Body of pancreas (tissue), 4 donors: ENCODE data around the gene RNF41. TPM values are rescaled to one million over a fixed set of nuclear protein-coding genes. Genes with fewer than 3 reads are reported as not detected.

Experiments used
- ATAC-seq: fragments of 150-250 bp; one replicate; pipeline ENCODE4 v1.9.1; 2016
- DNase-seq, 4 donors: peaks; one replicate each; pipeline ENCODE4 v3.0.0-alpha.2; 2019
- H3K27ac ChIP-seq, 4 donors: fragments of 200-600 bp; sonication (generic); 1 replicate in 3 of 4; 2 replicates in 1 of 4; pipeline versions ENCODE4 v1.5.1 to v1.6.1; 2016 to 2019; ENCODE audit warnings: mild to moderate bottlenecking in 1 of 4, mixed read lengths in 1 of 4, moderate library complexity in 1 of 4
- H3K27me3 ChIP-seq, 2 donors: fragments of 200-600 bp; sonication (generic); one replicate each; pipeline ENCODE4 v1.6.0; 2016; ENCODE audit warnings: mild to moderate bottlenecking in 1 of 2
- H3K36me3 ChIP-seq, 2 donors: fragments of 200-600 bp; sonication (generic); replicated peaks in 1 of 2; 2 replicates each; pipeline ENCODE4 v1.5.1; 2016; ENCODE audit warnings: low read depth in 2 of 2; ENCODE audit not compliant: insufficient read depth in 1 of 2
- H3K4me1 ChIP-seq: fragments of 200-600 bp; sonication (generic); one replicate; pipeline ENCODE4 v1.6.0; 2016
- H3K4me3 ChIP-seq, 2 donors: fragments of 200-600 bp; sonication (generic); 1 replicate in 1 of 2; 2 replicates in 1 of 2; pipeline ENCODE4 v1.5.1; 2016 to 2019
- H3K9me3 ChIP-seq, 3 donors: fragments of 200-600 bp; sonication (generic); 1 replicate in 2 of 3; 2 replicates in 1 of 3; pipeline ENCODE4 v1.5.1; 2016
- CTCF ChIP-seq, 7 experiments: fragments of 450-650 bp in 4 of 7; fragments of 200-600 bp in 3 of 7; sonication (generic) in 3 of 7; IDR thresholded peaks; one replicate each; pipeline ENCODE4 v1.5.1; 2016 to 2019; ENCODE audit warnings: antibody characterized with exemption in 7 of 7
- POLR2A ChIP-seq, 3 donors: fragments of 450-650 bp; IDR thresholded peaks; one replicate each; pipeline ENCODE4 v1.6.1; 2016; ENCODE audit warnings: antibody characterized with exemption in 3 of 3, mild to moderate bottlenecking in 2 of 3
- WGBS, 2 donors: methylation state at CpG; one replicate each; pipeline ENCODE4 v1.1.5; 2017; 5-methylcytosine and 5-hydroxymethylcytosine counted together
- intact Hi-C: fragments of 100-400 bp; cut with DNase I; formaldehyde crosslinking; loops from one replicate; pipeline ENCODE4 v1.15.1; 2023
- total RNA-seq, 2 donors: library from RNA; depleted of rRNA; stranded (reverse); fragments of >200 nt; gene quantifications; one replicate each; pipeline ENCODE4 v1.1.0, GENCODE V29; 2016

RNF41 gene
- total RNA-seq, 2 donors from 2014 or later, result 13.2 TPM

GRCh38 chr12:56221232-56221756 is 428 bp downstream of the RNF41 start:
- WGBS, 2 donors, result 0 to 1% methylated on average over 20 to 21 of the region's 21 CpGs
- Histone ChIP-seq H3K27me3 (no peaks in the 10 kb centered on the region), H3K4me3 (peak overlapping the region; percentile 52 to 66), H3K27ac (peak overlapping the region; percentile 96 to 98 (median 98)), H3K9me3 (no peaks in the 10 kb centered on the region), H3K36me3 (no peaks in the 10 kb centered on the region), H3K4me1 (peaks cover 49% of the 10 kb centered on the region)
- no peak for TF ChIP-seq CTCF (IDR thresholded peaks at IDR 0.05)
- no peak for TF ChIP-seq POLR2A (IDR thresholded peaks at IDR 0.05)
- DNase-seq (peak; percentile 58 to 67 (median 62)), ATAC-seq (no peak)
- intact Hi-C loops, result no loop called here

- 4 to 6% methylated on average over 10 of the region's 10 CpGs for WGBS, 2 donors
- TF ChIP-seq CTCF (IDR thresholded peaks at IDR 0.05) (no peak), POLR2A (IDR thresholded peaks at IDR 0.05) (no peak)
- peaks cover 52% of the 10 kb centered on the region for H3K4me1 ChIP-seq
- no peaks in the 10 kb centered on the region for H3K27me3 ChIP-seq
- peak overlapping the region; percentile 96 to 98 (median 98) for H3K27ac ChIP-seq
- ATAC-seq (no peak), DNase-seq (peak in 2 of 4 donors; percentile 7 to 41)
- no peaks in the 10 kb centered on the region for H3K9me3 ChIP-seq
- intact Hi-C loops, result no loop called here
- H3K4me3 ChIP-seq, result peak overlapping the region; percentile 52 to 66
- no peaks in the 10 kb centered on the region for H3K36me3 ChIP-seq
These were observed 1.0 kb downstream of the RNF41 start for GRCh38 chr12:56220611-56221231.

- H3K36me3 ChIP-seq, result peaks cover 0 to 3% of the 10 kb centered on the region in 2 donors
- no peaks in the 10 kb centered on the region for H3K9me3 ChIP-seq
- DNase-seq (no peak), ATAC-seq (no peak)
- intact Hi-C loops, result loop anchor here (10.0 kb wide), 1 partner anchor 55 kb away; no protein-coding TSS in a partner anchor
- peak overlapping the region in 1 of 4 donors; percentile 97 for H3K27ac ChIP-seq
- no peak for TF ChIP-seq CTCF (IDR thresholded peaks at IDR 0.05)
- no peak for TF ChIP-seq POLR2A (IDR thresholded peaks at IDR 0.05)
- peaks cover 43% of the 10 kb centered on the region for H3K4me1 ChIP-seq
- 76 to 93% methylated on average over 9 of the region's 9 CpGs for WGBS, 2 donors
- no peak overlapping the region for H3K4me3 ChIP-seq
- no peaks in the 10 kb centered on the region for H3K27me3 ChIP-seq
These were observed 1.9 kb downstream of the RNF41 start for GRCh38 chr12:56219840-56220239.

- Histone ChIP-seq H3K4me1 (peaks cover 20% of the 10 kb centered on the region), H3K36me3 (peaks cover 12 to 21% of the 10 kb centered on the region in 2 donors), H3K4me3 (no peak overlapping the region), H3K27me3 (no peaks in the 10 kb centered on the region), H3K27ac (no peak overlapping the region), H3K9me3 (no peaks in the 10 kb centered on the region)
- TF ChIP-seq POLR2A (IDR thresholded peaks at IDR 0.05) (no peak), CTCF (IDR thresholded peaks at IDR 0.05) (no peak)
- ATAC-seq (no peak), DNase-seq (no peak)
- WGBS, 2 donors, result 68 to 85% methylated on average over 3 of the region's 3 CpGs
- intact Hi-C loops, result loop anchor here (10.0 kb wide), 1 partner anchor 58 kb away; no protein-coding TSS in a partner anchor
These were observed 5.3 kb downstream of the RNF41 start for GRCh38 chr12:56216461-56216860.
